Kidney epithelial cell (primary cell): Measurements from ENCODE around the gene SHE. TPM values are rescaled to one million over a fixed set of nuclear protein-coding genes. Genes with fewer than 3 reads are reported as not detected.

Source experiments
- DNase-seq: peaks from one replicate; pipeline ENCODE4 v3.0.0-alpha.2; 2010; ENCODE audit warnings: low read depth
- H3K27me3 ChIP-seq: 2 replicates; pipeline ENCODE4 v1.6.0; 2011; ENCODE audit warnings: low read length; ENCODE audit not compliant: control insufficient read depth, insufficient read depth
- H3K36me3 ChIP-seq: 2 replicates; pipeline ENCODE4 v1.5.1; 2011; ENCODE audit warnings: low read length; ENCODE audit not compliant: control insufficient read depth, insufficient read depth
- H3K4me3 ChIP-seq: 2 replicates; pipeline ENCODE4 v1.5.1; 2011; ENCODE audit warnings: low read depth, mild to moderate bottlenecking, control low read depth, low read length
- total RNA-seq: library from RNA; depleted of rRNA; stranded (reverse); fragments of >200 nt; gene quantifications from 2 replicates; pipeline ENCODE4 v1.2.3, GENCODE V29; 2015
- TF ChIP-seq, protein P1 (sequence below): IDR thresholded peaks from 2 replicates; pipeline ENCODE4 v1.5.1; 2011; ENCODE audit warnings: mild to moderate bottlenecking, moderate library complexity, low read length, control low read depth, inconsistent platforms; ENCODE audit not compliant: insufficient read depth, poor library complexity, severe bottlenecking

The SHE gene
- total RNA-seq, 1 donor from 2014 or later, result under 0.01 TPM

GRCh38 chr1:154520333-154520732 is 18.1 kb upstream of the SHE start:
- H3K27me3 ChIP-seq, result peaks cover 17% of the 10 kb centered on the region
- no peak overlapping the region for H3K4me3 ChIP-seq
- no peak for DNase-seq
- no peaks in the 10 kb centered on the region for H3K36me3 ChIP-seq
- TF ChIP-seq, protein P1, sequence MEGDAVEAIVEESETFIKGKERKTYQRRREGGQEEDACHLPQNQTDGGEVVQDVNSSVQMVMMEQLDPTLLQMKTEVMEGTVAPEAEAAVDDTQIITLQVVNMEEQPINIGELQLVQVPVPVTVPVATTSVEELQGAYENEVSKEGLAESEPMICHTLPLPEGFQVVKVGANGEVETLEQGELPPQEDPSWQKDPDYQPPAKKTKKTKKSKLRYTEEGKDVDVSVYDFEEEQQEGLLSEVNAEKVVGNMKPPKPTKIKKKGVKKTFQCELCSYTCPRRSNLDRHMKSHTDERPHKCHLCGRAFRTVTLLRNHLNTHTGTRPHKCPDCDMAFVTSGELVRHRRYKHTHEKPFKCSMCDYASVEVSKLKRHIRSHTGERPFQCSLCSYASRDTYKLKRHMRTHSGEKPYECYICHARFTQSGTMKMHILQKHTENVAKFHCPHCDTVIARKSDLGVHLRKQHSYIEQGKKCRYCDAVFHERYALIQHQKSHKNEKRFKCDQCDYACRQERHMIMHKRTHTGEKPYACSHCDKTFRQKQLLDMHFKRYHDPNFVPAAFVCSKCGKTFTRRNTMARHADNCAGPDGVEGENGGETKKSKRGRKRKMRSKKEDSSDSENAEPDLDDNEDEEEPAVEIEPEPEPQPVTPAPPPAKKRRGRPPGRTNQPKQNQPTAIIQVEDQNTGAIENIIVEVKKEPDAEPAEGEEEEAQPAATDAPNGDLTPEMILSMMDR, result no peak

- TF ChIP-seq, protein P1, result no peak
- Histone ChIP-seq H3K4me3 (no peak overlapping the region), H3K27me3 (peaks cover 17% of the 10 kb centered on the region), H3K36me3 (no peaks in the 10 kb centered on the region)
- no peak for DNase-seq
Measured at GRCh38 chr1:154519591-154519991, 17.4 kb upstream of the SHE start.

GRCh38 chr1:154517661-154518060 is 15.4 kb upstream of the SHE start:
- DNase-seq, result no peak
- H3K4me3 ChIP-seq, result no peak overlapping the region
- H3K27me3 ChIP-seq, result peaks cover 15% of the 10 kb centered on the region
- no peaks in the 10 kb centered on the region for H3K36me3 ChIP-seq
- TF ChIP-seq, protein P1, result no peak

- TF ChIP-seq, protein P1, result no peak
- DNase-seq, result no peak
- Histone ChIP-seq H3K36me3 (no peaks in the 10 kb centered on the region), H3K4me3 (no peak overlapping the region), H3K27me3 (peaks cover 8% of the 10 kb centered on the region)
Measured at GRCh38 chr1:154514066-154514553, 11.9 kb upstream of the SHE start.

DNA sequence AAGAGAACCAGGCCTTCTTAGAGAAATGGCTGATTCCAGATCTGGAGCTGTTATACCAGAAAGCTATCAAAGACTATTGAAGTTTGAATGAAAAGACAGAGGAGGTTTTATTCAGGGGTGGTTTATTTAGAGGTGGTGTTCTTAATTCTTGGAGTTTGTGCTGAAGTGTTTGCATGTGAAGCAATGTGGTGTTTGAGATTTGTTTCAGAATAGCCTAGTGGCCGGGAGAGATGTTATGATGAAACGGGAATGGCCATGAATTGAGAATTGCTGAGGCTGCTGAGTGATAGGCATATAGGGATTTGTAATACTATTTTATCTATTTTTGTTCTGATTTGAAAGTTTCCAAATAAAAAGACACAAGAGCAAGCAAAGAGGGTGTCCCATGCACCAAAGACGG is 10.5 kb upstream of the SHE start:
- Histone ChIP-seq H3K36me3 (no peaks in the 10 kb centered on the region), H3K27me3 (peaks cover 6% of the 10 kb centered on the region), H3K4me3 (no peak overlapping the region)
- TF ChIP-seq, protein P1, result no peak
- no peak for DNase-seq

GRCh38 chr1:154503898-154504297 is 1.7 kb upstream of the SHE start:
- no peak for DNase-seq
- TF ChIP-seq, protein P1, result no peak
- H3K27me3 ChIP-seq, result peaks cover 47% of the 10 kb centered on the region
- no peaks in the 10 kb centered on the region for H3K36me3 ChIP-seq
- H3K4me3 ChIP-seq, result no peak overlapping the region
